HepG2 (cell line): ENCODE measurements around the gene SNF8. TPM values are rescaled to one million over a fixed set of nuclear protein-coding genes. Genes with fewer than 3 reads are reported as not detected.

Source experiments
- ATF6 ChIP-seq: sonication (generic); formaldehyde crosslinking; conservative IDR thresholded peaks from 2 replicates; pipeline ENCODE4 v1.4.0; 2020; ENCODE audit warnings: missing genetic modification reagents
- DNMT1 ChIP-seq: sonication (generic); formaldehyde crosslinking; IDR thresholded peaks from 2 replicates; pipeline ENCODE4 v1.5.1; 2020; ENCODE audit warnings: mild to moderate bottlenecking, missing genetic modification reagents
- HINFP ChIP-seq: sonication (generic); formaldehyde crosslinking; IDR thresholded peaks from 2 replicates; pipeline ENCODE4 v1.4.0; 2020; ENCODE audit warnings: low read depth, mild to moderate bottlenecking, missing genetic modification reagents
- HNF4A ChIP-seq: sonication (generic); formaldehyde crosslinking; IDR thresholded peaks from 2 replicates; pipeline ENCODE4 v1.4.0; 2020; ENCODE audit warnings: missing genetic modification reagents
- KDM3A ChIP-seq: IDR thresholded peaks from 2 replicates; pipeline ENCODE4 v1.6.1; 2018; ENCODE audit warnings: low read depth, missing compliant biosample characterization
- MXI1 ChIP-seq: IDR thresholded peaks from 3 replicates; pipeline ENCODE4 v1.6.1; 2012; ENCODE audit warnings: low read depth, low read length, inconsistent platforms, borderline replicate concordance
- NCOA1 ChIP-seq: sonication (generic); formaldehyde crosslinking; IDR thresholded peaks from 2 replicates; pipeline ENCODE4 v1.9.0; 2021; ENCODE audit warnings: missing genetic modification reagents
- NFYC ChIP-seq: IDR thresholded peaks from 2 replicates; pipeline ENCODE4 v1.6.1; 2016; ENCODE audit warnings: missing genetic modification reagents, missing compliant biosample characterization
- SALL2 ChIP-seq: sonication (generic); formaldehyde crosslinking; IDR thresholded peaks from 2 replicates; pipeline ENCODE4 v1.8.1; 2023; ENCODE audit warnings: mild to moderate bottlenecking, missing genetic modification reagents, inconsistent platforms
- SNAI1 ChIP-seq: sonication (generic); formaldehyde crosslinking; IDR thresholded peaks from 2 replicates; pipeline ENCODE4 v1.5.0; 2020; ENCODE audit warnings: mild to moderate bottlenecking, missing genetic modification reagents, borderline replicate concordance
- SRSF1 ChIP-seq: fragments of 200-400 bp; formaldehyde crosslinking; optimal IDR thresholded peaks from 2 replicates; pipeline ENCODE3; 2017; ENCODE audit warnings: mild to moderate bottlenecking, low read depth, low read length, moderate library complexity
- TBL1XR1 ChIP-seq: fragments of 150-350 bp; IDR thresholded peaks from 2 replicates; pipeline ENCODE4 v1.6.1; 2014; ENCODE audit warnings: borderline replicate concordance, low read length; ENCODE audit not compliant: partially characterized antibody
- TRAFD1 ChIP-seq: sonication (generic); formaldehyde crosslinking; IDR thresholded peaks from 2 replicates; pipeline ENCODE4 v1.5.1; 2020; ENCODE audit warnings: missing genetic modification reagents, mild to moderate bottlenecking, borderline replicate concordance
- TSC22D2 ChIP-seq: sonication (generic); formaldehyde crosslinking; IDR thresholded peaks from 2 replicates; pipeline ENCODE4 v1.5.1; 2020; ENCODE audit warnings: missing genetic modification reagents, mild to moderate bottlenecking, borderline replicate concordance
- UBTF ChIP-seq: sonication (generic); formaldehyde crosslinking; IDR thresholded peaks from 2 replicates; pipeline ENCODE4 v1.4.0; 2020; ENCODE audit warnings: mild to moderate bottlenecking, missing genetic modification reagents
- ZFY ChIP-seq: sonication (generic); formaldehyde crosslinking; IDR thresholded peaks from 2 replicates; pipeline ENCODE4 v1.4.0; 2020; ENCODE audit warnings: missing genetic modification reagents
- ZNF512 ChIP-seq: sonication (generic); formaldehyde crosslinking; IDR thresholded peaks from 2 replicates; pipeline ENCODE4 v1.4.0; 2020; ENCODE audit warnings: mild to moderate bottlenecking, missing genetic modification reagents
- ZNF549 ChIP-seq: sonication (generic); formaldehyde crosslinking; IDR thresholded peaks from 2 replicates; pipeline ENCODE4 v1.5.0; 2020; ENCODE audit warnings: missing genetic modification reagents
- ZNF7 ChIP-seq: IDR thresholded peaks from 2 replicates; pipeline ENCODE4 v1.6.1; 2016; ENCODE audit warnings: missing biosample characterization, missing genetic modification reagents
- ZNF878 ChIP-seq: sonication (generic); formaldehyde crosslinking; IDR thresholded peaks from 2 replicates; pipeline ENCODE4 v1.8.1; 2023; ENCODE audit warnings: mild to moderate bottlenecking, missing genetic modification reagents, moderate library complexity
- polyA plus RNA-seq, 8 experiments: library from polyadenylated mRNA; depleted of rRNA in 3 of 8; stranded (reverse) in 7 of 8; unstranded in 1 of 8; fragments of >200 nt; fragmentation: Illumina TruSeq in 4 of 8; extraction: Trizol in 4 of 8; gene quantifications; 2 replicates each; pipeline versions ENCODE4 v1.2.1 to v1.2.3, GENCODE V29; 2011 to 2016; ENCODE audit warnings: low read depth in 4 of 8, missing spikeins in 1 of 8, mixed read lengths in 1 of 8; ENCODE audit not compliant: insufficient read depth in 1 of 8
- total RNA-seq, 5 experiments: library from RNA; depleted of rRNA; stranded (reverse); fragments of >200 nt; fragmentation: Illumina TruSeq; extraction: Trizol; gene quantifications; 2 replicates each; pipeline ENCODE4 v1.2.3, GENCODE V29; 2016; ENCODE audit warnings: low read depth in 1 of 5

Gene SNF8
- total and polyA plus RNA-seq, 2 of the 13 experiments (the other 11 are each of a cell fraction or from before 2014, with no cell fraction given) = 114 to 153 TPM

DNA sequence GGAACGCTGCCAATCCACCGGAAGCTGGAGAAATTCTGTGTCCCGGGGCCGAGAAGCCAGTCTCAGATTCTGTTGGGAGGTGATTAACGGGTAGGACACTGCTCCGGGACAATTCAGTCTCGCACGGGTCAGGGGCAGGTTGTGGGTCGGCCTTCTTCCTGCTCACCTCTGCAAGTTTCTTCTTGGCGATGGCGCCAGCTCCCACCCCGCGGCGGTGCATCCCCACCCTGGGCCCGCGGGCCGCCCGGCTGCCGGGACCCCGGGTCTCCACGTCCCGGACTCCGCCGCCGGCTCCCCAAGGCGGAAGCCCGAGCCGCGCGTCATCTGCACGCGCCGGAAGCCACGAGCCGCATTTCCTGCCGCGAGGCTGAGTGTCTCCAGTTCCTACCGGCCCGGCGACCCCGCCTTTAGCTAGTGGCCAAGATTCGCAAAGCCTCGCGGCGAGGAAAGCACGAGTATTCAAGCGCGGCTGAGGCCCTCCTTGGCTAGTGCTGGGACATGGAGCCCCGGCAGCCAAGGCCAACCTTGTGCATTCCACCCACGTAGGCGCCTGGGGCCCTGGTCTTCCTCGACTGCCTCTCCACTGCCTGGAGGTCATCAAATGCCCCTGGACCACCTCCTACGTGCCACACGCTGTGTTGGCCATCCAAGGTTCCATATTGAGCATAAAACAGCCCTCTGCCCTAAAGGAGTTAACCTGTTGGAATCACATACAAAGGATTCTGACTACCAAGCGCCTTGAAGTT is at the start of gene SNF8 (continued):
- TF ChIP-seq ZNF512 = no peak
- TF ChIP-seq NFYC (CRISPR knock-in tag) = peak; percentile 45; the same call in 1 of the 2 replicates
- peak; percentile 85; the same call in 1 of the 2 replicates for TF ChIP-seq TSC22D2 (CRISPR knock-in tag)
- TF ChIP-seq HINFP (CRISPR knock-in tag) = peak; percentile 82
- TF ChIP-seq ZNF7 (CRISPR knock-in tag) = no peak
- peak; percentile 98 for TF ChIP-seq ZFY (CRISPR knock-in tag)
- TF ChIP-seq KDM3A (CRISPR knock-in tag) = peak; percentile 87; the same call in 1 of the 2 replicates
- TF ChIP-seq SRSF1 = peak; percentile 69
- no peak for TF ChIP-seq ATF6 (CRISPR knock-in tag)
- 0 out of 2 replicates have a peak, but pooled peaks have one; percentile 36 for TF ChIP-seq ZNF549 (CRISPR knock-in tag)
- TF ChIP-seq MXI1 = peak; percentile 94; the same call in 2 of the 3 replicates
- TF ChIP-seq SNAI1 (CRISPR knock-in tag) = 0 out of 2 replicates have a peak, but pooled peaks have one; percentile 25
- TF ChIP-seq DNMT1 = peak; percentile 86; the same call in 1 of the 2 replicates
- no peak for TF ChIP-seq TRAFD1 (CRISPR knock-in tag)
- TF ChIP-seq ZNF878 (CRISPR knock-in tag) = 0 out of 2 replicates have a peak, but pooled peaks have one; percentile 27
- TF ChIP-seq SALL2 (CRISPR knock-in tag) = peak; percentile 98
- peak; percentile 42 for TF ChIP-seq TBL1XR1
- TF ChIP-seq UBTF (CRISPR knock-in tag) = peak; percentile 90
- peak; percentile 78 for TF ChIP-seq NCOA1
- peak; percentile 47; the same call in 1 of the 2 replicates for TF ChIP-seq HNF4A
